Stimulated activated CD4-positive, alpha-beta T cell treated with anti-CD3 and anti-CD28 coated beads, Interleukin-4, amount 100 ng/mL, for 24 hours (primary cell): ENCODE measurements around the gene SS18L1.
A peak's percentile ranks its signal among the peaks of the same experiment; 100 is the strongest.

ENCODE experiments used
- DNase-seq: peaks from one replicate; pipeline ENCODE4 v3.0.0-alpha.2; 2020

SS18L1 gene

DNA sequence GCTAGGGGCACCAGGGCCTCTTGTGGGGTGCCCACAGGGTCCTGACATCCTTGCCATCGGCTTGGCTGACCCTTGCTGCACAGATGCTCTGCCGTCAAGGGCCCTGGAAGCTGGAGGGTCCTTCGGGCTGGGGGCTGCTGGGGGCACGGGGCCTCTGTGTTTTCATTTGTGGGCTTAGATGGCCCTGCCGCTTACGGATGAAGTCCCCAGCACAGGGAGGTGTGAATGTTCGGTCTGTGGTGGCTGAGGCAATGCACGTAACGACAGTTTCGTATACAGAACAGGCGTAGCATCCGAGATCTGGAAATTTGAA, 14.5 kb downstream of the SS18L1 start:
- DNase-seq: no peak

DNA sequence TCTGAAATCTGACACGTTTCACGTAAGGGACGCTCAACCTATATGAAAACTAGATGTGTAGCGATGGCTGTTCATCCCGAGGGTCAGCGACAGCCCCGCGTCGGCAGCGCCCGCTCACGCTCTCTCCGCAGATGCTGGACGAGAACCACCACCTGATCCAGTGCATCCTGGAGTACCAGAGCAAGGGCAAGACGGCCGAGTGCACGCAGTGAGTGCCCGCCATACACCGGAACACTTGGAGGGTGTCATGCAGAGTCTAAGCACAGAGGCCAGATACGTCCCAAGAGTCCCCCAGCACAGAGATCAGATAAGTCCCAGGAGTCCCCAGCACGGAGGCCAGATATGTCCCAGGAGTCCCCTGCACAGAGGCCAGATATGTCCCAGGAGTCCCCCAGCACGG, 15.0 kb downstream of the SS18L1 start:
- DNase-seq: no peak

DNA sequence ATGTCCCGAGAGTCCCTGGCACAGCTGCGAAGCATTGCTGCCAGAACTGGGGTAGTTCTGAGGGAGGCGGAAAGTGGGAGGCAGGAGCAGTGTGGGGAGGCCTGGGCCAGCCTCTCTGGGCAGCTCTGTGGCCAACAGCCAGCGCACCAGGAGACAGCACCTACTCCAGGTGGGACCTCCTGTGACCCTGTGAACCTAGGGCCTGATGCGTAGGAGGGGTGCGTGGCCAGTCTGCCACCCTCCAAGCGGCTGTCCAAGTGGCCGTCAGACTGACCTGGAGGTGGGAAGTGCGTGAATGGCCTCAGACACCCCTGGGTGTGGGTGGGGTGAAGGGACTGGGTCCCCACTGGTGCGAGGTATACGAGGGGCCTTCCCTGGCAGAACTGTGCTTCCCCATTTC, 15.5 kb downstream of the SS18L1 start:
- DNase-seq: no peak

DNA sequence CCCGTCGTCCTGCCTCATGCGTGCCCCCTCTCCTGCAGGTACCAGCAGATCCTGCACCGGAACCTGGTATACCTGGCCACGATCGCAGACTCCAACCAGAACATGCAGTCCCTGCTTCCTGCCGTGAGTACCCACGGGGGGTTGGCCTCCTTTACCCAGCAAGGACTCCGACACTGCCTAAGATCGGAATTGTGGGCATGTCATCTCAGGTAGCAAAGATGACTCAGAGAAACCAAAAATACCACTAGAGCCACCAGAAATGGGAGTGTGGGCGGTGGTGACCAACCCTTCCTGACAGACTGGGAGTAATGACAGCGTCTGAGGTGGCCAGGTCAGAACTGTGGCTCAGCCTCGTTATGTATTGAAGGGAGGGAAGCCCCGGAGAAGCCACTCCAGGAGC, 16.3 kb downstream of the SS18L1 start:
- peak; percentile 78 for DNase-seq

DNA sequence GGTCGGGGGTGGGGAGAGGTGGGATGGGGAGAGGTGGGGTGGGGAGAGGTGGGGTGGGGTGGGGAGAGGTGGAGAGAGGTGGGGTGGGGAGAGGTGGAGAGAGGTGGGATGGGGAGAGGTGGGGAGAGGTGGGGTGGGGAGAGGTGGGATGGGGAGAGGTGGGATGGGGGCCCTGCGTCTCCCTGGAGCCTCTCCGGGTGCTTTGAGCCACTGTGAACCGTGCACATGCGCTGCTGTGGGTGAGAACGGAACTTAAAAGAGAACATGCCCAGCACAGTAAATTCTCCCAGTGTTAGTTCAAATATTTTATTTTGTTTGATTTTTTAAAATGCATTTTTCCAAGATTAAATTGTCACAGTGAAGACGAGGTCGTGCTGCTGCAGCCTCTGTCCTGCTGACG, 16.7 kb downstream of the SS18L1 start:
- DNase-seq: no peak

DNA sequence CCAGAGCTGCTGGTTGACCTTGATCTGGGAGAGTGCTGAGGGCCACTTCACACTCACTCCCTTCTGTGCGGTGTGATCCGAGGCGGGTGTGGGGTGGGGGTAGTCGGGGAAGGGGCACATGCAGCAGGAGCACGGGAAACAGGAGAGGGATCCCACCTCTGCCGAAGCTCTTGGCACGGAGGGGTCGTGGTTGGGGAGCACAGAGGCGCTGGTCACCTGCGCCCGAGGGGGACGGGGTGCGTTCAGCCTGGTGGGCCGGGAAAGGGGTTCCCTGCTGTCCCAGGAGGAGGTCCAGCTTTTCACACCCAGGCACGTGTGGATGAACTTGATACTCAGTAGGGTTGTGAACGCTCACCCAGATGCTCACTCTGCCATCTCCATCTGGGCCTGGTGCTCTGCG, 17.3 kb downstream of the SS18L1 start:
- no peak for DNase-seq

DNA sequence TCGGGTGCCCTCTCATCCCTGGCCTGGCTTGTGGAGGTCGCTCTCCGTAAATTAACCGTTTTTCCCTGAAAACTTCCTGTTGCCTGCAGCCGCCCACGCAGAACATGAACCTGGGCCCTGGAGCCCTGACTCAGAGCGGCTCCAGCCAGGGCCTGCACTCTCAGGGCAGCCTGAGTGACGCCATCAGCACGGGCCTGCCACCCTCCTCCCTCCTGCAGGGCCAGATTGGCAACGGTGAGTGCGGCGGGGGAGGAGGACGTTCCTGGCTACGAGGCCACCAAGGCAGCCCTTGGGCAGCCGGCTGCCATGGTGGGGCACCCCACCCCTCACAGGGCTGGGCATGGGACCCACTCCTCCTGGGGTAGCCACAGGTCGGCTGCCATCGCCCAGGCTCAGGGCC, 17.8 kb downstream of the SS18L1 start:
- no peak for DNase-seq

DNA sequence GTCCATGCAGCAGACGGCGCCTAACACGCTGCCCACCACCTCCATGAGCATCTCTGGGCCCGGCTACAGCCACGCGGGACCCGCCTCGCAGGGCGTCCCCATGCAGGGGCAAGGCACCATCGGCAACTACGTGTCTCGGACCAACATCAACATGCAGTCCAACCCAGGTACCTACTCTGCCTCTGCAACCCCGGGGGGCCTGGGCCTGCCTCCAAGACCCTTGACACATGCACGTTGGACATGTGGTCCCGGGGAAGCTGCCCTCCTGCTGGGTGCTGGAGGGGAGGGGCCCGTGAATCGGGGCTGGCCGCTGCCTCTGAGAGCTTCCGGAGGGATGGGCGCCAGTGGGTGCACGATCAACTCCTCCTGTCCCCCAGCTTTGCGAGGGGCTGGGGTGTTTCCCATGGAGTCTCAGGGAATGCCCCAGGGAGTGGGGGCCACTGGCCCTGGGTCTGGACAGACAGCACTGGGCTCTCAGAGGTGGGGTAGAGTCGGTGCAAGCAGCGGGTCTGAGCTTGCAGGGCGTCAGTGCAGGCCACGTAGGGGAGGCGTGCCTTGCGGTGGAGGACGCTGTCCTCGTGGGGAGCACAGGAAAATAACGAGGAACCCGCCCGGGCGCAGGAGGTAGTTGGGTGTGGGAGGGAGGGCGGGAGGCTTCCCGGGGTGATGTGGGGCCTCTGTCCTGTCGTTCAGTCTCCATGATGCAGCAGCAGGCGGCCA, 19.4 kb downstream of the SS18L1 start:
- DNase-seq: no peak

DNA sequence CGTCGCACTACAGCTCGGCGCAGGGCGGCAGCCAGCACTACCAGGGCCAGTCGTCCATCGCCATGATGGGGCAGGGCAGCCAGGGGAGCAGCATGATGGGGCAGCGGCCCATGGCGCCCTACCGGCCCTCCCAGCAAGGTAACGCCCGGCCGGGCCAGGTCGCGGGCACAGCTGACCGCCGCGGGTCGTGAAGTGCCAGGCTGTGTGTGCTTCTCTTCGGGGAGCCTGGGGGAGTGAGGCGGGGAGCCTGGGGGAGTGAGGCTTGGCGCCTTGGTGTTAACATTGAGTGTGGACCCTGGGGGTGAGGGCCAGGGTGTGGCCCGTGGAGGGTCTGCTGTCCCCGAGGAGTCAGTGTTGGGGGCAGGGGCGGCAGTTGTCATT, 19.9 kb downstream of the SS18L1 start:
- DNase-seq: no peak

DNA sequence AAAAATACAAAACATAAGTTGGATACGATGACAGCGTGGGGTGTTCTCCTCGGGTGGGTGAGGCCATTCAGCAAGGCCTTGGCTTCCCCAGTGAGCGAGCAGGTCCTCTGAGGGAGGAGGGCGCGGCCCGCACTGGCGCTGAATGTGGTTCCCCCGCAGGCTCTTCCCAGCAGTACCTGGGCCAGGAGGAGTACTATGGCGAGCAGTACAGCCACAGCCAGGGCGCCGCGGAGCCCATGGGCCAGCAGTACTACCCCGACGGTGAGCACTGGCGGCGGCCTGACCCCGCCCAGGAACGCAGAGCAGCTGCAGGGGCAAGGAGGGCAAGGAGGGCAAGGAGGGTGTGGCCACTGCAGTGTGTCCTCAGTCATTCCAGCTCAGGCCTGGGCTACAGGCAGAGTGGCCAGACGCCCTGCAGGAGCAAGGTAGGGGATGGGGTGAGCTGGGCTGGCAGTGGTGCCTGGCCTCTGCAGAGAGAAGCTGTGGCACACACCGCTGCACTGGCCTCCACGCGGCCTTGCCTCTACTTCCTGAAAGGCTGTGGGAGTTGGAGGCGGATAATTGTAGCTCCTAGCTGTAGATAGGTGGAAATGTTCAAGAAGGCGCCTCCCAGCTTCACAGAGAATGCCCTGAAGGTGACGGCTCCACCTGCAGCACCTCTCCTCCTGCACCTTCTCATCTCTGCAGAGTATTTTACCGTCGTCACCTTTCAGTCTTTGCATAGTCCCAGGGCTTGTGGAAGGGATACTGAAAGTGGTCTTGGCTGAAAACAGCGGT, 20.6 kb downstream of the SS18L1 start:
- no peak for DNase-seq

DNA sequence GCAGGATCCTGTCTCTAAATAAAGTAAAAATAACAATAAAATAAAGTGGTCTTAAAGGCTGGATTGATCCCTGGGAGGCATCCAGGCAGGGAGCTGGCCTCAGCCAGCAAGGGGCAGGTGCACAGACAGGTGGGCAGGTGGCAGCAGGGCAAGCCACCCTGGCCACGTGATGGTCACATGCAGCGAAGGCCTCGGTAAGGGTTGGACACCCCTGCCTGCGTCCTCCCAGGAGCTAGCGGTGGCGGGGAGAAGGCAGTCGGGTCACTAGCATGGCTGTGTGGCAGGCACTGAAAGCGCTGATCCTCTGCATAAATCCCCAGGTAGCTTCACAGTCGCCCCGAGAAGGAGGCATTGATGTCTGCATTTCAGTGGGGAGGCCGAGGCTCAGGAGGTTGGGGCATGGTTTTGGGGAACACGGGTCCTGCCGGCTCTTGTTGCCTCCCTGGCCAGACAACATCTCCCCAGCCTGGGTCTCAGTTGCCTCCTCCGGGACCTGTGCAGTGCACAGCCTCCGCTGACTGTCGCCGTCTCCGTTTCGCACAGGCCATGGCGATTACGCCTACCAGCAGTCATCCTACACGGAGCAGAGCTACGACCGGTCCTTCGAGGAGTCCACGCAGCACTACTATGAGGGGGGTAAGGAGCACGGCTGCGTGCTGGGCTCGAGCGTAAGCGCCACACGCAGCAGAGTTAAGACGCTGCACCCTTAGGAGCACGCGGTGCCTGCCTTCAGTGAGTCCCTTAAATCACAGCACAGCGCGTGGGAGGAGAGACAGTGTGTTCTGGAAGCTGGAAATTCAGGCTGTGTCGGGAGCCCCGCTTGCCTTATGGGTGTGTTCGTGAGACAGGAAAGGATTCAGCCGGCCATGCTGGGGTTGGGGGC, 21.6 kb downstream of the SS18L1 start:
- no peak for DNase-seq

DNA sequence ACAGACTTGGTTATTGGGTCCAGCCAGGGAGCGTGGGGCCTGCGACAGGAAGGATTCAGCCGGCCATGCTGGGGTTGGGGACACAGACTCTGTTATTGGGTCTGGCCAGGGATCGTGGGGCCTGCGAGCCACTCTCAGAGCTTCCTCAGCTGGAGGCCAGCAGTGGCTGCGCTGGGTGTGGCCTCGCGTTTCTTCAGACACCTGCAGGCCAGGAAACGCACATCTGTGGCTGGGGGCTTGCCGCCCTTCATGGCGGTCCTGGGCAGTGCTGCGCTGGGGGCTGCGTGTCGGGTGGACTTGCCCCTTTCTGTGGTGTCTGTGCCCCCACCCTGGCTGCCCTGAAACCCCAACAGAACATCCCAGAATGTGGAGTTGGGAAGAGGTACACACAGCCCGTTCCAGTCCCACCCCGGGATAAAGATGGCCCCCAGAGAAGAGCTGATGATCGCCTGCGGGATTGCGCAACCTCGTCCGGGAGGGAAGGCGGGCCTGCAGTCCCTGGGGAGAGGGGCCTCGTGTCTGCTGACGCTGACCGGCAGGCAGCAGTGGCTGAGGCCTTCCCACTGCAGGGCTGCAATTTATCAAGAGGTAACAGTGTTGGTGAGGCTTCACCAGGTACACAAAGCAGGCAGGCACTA, 22.3 kb downstream of the SS18L1 start:
- no peak for DNase-seq

DNA sequence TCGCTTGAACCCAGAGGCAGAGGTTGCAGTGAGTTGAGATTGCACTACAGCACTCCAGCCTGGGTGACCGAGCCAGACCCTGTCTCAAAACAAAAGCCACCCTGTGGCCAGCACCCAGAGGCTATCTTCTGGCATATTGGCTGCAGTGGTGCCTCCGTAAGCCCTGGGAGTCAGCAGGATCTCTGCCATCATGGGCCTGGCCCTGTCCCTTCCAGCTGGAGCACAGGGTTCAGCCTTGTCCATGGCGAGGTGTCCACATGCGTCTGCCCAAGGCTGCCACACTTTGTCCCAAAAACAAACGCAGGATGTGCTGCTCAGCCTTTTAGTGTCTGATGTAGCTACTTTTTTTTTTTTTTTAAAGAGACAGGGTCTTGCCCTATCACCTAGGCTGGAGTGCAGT, 23.9 kb downstream of the SS18L1 start:
- DNase-seq: no peak

DNA sequence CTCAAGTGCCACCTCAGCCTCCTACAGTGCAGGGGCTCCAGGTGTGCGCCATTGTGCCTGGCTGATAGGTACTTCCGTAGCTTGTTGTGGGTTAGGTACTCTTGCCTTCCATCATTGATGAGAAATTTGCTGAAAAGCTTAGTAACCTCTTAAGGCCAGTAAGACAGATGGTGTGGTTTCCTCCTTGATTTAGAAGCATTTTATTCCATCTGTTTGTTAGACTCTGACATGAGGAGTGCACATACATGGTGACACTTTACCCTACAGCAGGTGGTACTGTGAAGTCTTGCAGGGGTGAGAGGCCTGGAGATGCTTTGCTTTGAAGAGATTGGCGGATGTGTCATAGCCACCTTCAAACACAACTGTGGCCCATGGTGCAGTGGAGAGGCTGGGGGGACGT, 24.5 kb downstream of the SS18L1 start:
- DNase-seq: no peak

DNA sequence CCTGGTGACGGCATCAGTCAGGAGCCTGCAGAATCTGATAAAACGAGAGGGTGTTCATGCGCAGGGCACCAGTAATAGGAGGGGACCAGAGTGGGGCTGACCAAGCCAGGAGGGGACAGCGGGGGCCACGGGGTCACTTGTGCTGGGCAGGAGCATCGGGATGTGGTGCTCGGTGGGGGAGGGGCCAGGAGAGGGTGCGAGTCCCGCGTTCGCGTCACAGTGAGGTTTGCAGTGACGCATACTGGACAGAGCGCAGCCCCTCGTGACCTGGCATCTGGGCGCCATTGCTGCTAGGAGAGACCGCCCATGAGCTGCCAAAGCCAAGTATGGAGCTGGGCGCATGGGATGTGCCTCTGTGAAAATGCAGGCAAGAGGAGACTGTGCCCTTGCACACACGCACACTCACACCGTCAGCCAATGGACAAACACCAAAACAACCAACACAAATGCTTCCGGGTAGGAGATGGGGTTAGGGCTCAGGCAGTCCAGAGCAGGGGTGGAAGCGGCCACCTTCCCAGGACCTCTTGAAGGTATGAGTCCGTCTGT, 25.4 kb downstream of the SS18L1 start:
- DNase-seq: no peak

DNA sequence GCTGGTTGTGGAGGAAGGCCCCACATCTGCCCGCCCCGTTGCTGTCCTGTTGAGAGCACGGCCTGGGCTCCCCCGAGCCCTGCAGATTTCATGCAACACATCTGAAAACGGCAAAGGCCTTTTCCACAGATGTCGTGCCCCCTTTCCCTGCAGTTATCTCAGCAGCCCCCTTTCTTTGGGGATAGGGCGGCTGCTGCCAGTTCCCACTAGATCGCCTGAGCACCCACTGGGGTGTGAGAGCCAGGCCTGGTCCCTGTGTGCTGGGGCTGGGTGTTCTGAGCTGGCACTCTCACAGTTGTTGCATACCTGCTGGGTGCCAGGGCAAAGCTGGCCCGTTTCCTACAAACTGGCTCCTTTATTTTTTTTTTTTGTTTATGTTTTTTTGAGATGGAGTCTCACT, 27.0 kb downstream of the SS18L1 start:
- DNase-seq: no peak

DNA sequence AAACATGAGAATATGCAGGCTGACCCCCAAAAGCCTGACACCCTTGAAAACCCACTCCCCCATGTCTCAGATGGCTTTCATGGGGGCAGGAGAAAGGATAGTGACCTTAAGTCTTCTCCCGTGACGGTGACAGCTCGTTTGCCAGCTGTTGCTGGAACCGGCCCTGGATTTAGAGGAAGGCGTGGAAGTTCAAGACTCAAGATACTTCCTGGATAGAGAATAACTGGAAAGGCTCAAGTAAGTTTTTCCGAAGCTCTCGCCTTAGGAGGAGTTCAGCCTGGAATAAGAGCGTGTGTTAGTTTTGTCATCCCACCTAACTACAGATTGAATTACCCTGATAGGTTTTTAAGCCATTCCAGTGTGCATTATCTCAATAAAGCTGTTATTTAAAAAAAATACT, 27.7 kb downstream of the SS18L1 start:
- DNase-seq: no peak

DNA sequence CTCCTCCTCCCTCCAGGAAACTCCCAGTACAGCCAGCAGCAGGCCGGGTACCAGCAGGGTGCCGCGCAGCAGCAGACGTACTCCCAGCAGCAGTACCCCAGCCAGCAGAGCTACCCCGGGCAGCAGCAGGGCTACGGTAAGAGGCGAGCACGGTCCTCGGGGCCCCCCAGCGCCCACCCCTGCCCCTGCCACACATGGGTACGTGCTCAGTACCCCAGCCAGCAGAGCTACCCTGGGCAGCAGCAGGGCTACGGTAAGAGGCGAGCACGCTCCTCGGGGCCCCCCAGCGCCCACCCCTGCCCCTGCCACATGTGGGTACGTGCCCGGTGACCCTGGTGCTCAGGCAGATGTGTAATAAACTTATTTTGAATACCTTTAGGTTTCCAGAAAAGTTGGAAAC, 29.1 kb downstream of the SS18L1 start:
- no peak for DNase-seq

DNA sequence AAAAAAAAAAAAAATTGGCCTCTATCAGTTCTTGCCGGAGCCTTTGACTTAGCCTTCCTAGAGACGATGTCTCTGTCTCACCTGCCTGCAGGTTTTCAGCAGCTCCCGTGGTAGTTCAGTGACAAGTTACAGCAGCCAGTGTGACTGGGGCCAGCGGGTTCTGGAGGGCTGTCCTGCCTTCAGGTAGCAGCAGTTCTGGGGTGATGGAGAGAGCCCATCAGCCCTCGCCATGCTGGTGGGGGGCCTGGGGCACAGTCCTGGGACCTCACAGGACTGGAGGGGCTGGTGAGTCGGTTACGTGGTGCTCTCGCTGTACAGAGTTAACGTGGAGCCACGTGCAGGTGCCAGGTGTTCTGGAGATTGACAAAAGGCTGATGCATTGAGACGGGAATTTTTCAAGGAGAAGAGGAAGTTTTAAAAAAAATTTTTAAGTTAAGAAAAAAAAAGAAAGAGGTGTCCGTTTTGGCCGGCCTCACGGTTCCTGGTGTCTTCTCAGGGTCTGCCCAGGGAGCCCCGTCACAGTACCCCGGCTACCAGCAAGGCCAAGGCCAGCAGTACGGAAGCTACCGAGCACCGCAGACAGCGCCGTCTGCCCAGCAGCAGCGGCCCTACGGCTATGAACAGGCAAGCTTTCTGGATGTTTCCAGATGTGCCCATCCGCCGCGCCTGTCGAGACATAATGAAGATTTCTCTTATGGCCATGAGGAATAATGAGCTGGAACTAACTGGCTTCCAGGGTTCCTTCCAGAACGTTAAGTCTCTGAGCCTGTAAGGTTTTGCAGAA, 30.6 kb downstream of the SS18L1 start:
- no peak for DNase-seq

DNA sequence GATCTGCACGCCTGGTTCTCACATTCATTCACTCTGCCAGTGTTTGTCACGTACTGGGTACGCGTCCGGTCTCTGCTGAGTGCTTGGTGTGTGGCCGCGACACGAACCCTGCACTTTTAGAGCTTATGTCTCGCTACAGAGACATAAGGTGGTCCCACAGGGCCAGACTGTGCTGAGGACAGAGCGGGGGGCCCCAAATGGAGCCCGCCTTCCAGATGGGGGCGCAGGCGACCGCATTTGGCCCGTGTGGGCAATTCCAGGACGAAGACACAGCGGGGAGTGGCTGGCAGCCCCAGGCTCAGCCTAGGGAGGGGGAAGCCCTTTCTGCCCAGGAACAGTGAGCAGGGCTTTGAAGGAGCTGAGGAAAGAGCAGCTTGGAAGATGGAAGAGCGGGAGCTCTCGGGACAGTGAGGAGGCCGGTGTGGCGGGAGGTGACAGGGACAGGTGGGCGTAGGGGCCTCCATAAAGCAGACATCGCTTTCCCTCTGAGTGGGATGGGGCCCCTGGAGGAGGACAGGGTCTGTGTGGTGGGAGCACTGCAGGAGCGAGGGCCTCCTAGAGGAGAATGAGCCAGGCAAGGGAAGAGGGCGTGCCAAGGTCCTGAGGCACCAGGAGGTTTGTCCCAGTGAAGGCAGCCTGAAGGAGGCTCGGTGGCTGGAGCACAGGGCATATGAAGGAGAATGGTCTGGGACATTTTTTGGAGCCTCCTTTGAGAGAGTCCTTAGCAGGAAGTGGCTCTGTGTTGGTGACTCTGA, 31.5 kb downstream of the SS18L1 start:
- no peak for DNase-seq

DNA sequence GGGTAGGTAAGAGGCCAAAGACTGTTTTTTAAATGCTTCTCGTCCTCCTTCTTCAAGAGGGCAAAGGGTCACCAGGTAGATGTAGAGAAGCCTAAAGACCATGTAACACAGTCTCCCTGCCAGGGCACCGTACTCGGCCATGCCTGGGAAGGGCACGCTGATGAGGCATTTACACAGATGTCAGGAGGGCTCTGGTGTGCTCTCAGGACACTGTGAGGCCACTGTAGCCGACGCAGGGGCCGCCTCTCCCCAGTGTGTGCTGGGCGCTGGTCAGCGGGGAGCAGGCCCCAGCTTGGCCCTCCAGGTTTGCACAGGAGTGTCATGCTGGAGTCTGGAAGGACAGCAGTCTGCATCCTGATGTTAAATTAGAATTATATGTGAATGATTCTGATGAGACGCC, 32.1 kb downstream of the SS18L1 start:
- no peak for DNase-seq

DNA sequence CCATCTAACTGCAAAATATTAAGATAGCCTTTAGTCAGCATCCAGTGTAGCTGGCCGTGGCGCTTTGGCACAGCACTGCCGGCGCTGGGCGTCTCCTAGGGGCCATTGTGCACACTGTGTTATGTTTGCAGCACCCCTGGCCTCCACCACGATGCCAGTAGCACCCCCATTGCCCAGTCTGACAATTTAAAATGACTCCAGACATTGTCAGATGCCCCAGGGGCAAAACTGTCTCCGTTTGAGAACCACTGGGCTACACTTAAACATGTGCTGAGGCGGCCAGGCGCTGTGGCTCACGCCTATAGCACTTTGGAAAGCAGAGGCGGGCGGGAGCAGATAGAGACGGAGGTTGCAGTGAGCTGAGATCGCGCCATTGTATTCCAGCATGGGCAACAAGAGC, 33.3 kb downstream of the SS18L1 start:
- DNase-seq: no peak
